GM12865 (cell line): ENCODE measurements around the gene MAP1LC3A.

Source experiments
- DNase-seq: peaks from one replicate; pipeline ENCODE4 v3.0.0; 2010; ENCODE audit warnings: low read depth
- H3K4me3 ChIP-seq: 2 replicates; pipeline ENCODE4 v1.5.1; 2011; ENCODE audit warnings: mild to moderate bottlenecking, low read depth, low read length, control low read depth
- TF ChIP-seq, protein P1 (sequence below): IDR thresholded peaks from 2 replicates; pipeline ENCODE4 v1.5.1; 2011; ENCODE audit warnings: low read length, control low read depth, low read depth, inconsistent platforms; ENCODE audit not compliant: insufficient read depth; ENCODE audit errors: missing control alignments

MAP1LC3A gene

DNA sequence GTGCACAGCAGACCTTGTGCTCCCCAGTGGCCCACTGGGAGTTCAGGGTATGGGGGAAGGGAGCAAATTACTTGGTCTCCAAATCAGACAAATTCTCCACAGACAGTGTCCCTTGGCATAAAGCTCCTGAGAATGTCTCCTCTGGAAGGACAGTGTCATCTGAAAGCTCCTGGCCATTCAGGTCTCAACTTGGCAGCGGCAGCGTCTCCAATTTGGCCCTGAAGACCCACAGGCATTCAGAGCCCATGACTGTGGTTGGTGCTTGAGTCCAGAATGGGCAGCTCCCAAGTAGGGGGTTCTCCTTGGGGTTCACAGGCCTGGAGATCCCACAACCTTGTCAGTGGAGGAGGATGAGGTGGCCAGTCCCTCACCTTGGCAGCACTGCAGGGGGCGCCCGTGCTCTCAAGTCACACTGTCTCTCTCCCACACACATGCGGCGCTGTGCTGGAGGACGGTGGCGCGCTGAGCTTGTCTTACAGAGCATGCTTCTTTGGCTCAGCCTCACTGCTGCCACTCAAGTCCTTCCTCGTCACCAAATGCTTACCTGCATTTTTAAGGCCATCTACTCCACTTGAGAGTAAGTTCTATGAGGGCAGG, 21.6 kb upstream of the MAP1LC3A start:
- peak; percentile 83 for DNase-seq
- TF ChIP-seq, protein P1, sequence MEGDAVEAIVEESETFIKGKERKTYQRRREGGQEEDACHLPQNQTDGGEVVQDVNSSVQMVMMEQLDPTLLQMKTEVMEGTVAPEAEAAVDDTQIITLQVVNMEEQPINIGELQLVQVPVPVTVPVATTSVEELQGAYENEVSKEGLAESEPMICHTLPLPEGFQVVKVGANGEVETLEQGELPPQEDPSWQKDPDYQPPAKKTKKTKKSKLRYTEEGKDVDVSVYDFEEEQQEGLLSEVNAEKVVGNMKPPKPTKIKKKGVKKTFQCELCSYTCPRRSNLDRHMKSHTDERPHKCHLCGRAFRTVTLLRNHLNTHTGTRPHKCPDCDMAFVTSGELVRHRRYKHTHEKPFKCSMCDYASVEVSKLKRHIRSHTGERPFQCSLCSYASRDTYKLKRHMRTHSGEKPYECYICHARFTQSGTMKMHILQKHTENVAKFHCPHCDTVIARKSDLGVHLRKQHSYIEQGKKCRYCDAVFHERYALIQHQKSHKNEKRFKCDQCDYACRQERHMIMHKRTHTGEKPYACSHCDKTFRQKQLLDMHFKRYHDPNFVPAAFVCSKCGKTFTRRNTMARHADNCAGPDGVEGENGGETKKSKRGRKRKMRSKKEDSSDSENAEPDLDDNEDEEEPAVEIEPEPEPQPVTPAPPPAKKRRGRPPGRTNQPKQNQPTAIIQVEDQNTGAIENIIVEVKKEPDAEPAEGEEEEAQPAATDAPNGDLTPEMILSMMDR: peak; percentile 80
- no peak overlapping the region for H3K4me3 ChIP-seq

DNA sequence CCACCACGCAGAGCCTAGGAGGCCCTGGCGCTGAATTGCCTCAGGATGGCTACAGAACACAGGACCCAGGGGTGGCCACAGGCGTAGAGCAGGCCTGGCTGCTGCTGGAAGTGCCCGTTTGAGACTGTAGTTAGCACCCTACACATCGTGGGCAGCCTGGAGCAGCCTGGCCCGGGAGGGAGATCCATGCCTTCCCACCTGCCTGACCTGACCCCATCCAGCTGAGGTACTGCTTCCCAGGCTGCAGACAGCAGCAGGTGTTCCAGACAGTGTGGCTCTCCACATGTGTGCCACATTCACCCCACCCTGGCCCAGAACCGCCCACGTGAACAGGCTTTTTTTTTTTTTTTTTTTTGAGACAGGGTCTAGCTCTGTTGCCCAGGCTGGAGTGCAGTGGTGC, 20.9 kb upstream of the MAP1LC3A start:
- DNase-seq: no peak
- TF ChIP-seq, protein P1: no peak
- H3K4me3 ChIP-seq: no peak overlapping the region

DNA sequence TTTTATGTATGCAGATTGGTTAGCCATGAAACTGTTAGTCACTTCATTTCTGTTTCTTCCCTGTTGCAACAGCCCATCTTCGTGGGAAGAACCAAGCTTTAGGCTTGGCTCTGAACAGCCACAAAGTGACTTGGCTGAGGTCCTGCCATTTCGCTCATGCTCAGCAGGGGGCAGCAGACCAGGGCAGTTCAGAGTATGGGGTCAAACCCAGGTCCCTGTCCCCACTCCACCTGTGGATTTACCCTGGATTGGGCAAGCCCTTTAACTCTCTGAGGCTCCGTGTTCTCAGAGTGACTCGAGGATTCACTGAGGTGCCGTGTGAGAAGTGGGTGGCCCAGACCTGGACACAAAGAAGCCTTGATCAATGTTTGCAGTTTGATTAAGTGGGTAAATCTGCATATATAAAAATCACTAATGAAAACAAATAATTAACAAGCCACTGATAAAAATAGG, 19.8 kb upstream of the MAP1LC3A start:
- DNase-seq: peak; percentile 67
- TF ChIP-seq, protein P1: peak; percentile 88
- H3K4me3 ChIP-seq: no peak overlapping the region

- TF ChIP-seq, protein P1: no peak
- no peak for DNase-seq
- H3K4me3 ChIP-seq: no peak overlapping the region
These were observed 18.8 kb upstream of the MAP1LC3A start for GRCh38 chr20:34539756-34540155.

GRCh38 chr20:34540596-34541263, 17.8 kb upstream of the MAP1LC3A start:
- TF ChIP-seq, protein P1: no peak
- H3K4me3 ChIP-seq: no peak overlapping the region
- DNase-seq: no peak

GRCh38 chr20:34541264-34541901, 17.1 kb upstream of the MAP1LC3A start:
- no peak overlapping the region for H3K4me3 ChIP-seq
- DNase-seq: no peak
- TF ChIP-seq, protein P1: no peak

GRCh38 chr20:34541917-34542316, 16.6 kb upstream of the MAP1LC3A start:
- TF ChIP-seq, protein P1: no peak
- no peak overlapping the region for H3K4me3 ChIP-seq
- DNase-seq: no peak
